ENCODE measurements around the gene NUAK1.

Gene NUAK1
- long read RNA-seq, donor 1, full-length matches to known transcripts: 2 of 2 reads
- long read RNA-seq, donor 1, partial matches to known transcripts: 0 of 2 reads
- long read RNA-seq, donor 1, other reads (novel, unspliced or antisense): 0 of 2 reads
- long read RNA-seq, donor 2, full-length matches to known transcripts: 2 of 2 reads
- long read RNA-seq, donor 2, partial matches to known transcripts: 0 of 2 reads
- long read RNA-seq, donor 2, other reads (novel, unspliced or antisense): 0 of 2 reads
- long read RNA-seq, donor 3, full-length matches to known transcripts: 3 of 3 reads
- long read RNA-seq, donor 3, partial matches to known transcripts: 0 of 3 reads
- long read RNA-seq, donor 3, other reads (novel, unspliced or antisense): 0 of 3 reads
- long read RNA-seq, donor 4: 0 reads
- long read RNA-seq, donor 5: 0 reads
- long read RNA-seq, donor 6, full-length matches to known transcripts: 1 of 1 reads
- long read RNA-seq, donor 6, partial matches to known transcripts: 0 of 1 reads
- long read RNA-seq, donor 6, other reads (novel, unspliced or antisense): 0 of 1 reads
- long read RNA-seq, donor 7, full-length matches to known transcripts: 4 of 4 reads
- long read RNA-seq, donor 7, partial matches to known transcripts: 0 of 4 reads
- long read RNA-seq, donor 7, other reads (novel, unspliced or antisense): 0 of 4 reads
- long read RNA-seq, donor 8, full-length matches to known transcripts: 5 of 5 reads
- long read RNA-seq, donor 8, partial matches to known transcripts: 0 of 5 reads
- long read RNA-seq, donor 8, other reads (novel, unspliced or antisense): 0 of 5 reads

GRCh38 chr12:106138633-106139421 lies at the start of gene NUAK1:
Gene NUAK1 (minus strand): TSS chr12:106138954. CDS start chr12:106138653, 301 bp downstream.
- DNase-seq: peak; percentile 90

GRCh38 chr12:106188256-106188655 lies 49.5 kb upstream of the NUAK1 start:
- DNase-seq: peak; percentile 16

GRCh38 chr12:106187842-106188241 lies 49.1 kb upstream of the NUAK1 start:
- DNase-seq: no peak

GRCh38 chr12:106187155-106187789 lies 48.5 kb upstream of the NUAK1 start:
- no peak for DNase-seq

DNA sequence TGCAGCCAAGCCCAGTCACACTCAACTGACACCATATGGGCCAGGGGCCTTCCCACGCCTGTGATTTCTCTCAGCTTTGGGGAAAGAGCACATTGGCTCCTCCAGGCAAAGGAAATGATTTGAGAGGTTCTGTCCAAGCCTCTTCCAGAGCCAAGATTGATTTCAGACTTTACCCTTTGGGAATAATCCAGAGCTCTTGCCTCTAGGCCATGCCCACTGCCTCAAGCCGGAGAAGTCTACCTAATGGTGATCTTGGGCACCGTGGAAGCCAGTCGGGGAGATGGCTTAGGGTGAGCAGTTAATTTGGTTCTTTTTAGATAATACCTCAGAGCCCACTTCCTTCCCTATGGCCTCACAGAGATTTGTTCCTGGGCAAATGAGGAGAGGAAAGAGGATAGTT lies 45.0 kb upstream of the NUAK1 start:
- no peak for DNase-seq

- no peak for DNase-seq
Measured at GRCh38 chr12:106181401-106182114, 42.8 kb upstream of the NUAK1 start.

GRCh38 chr12:106179086-106179485 lies 40.3 kb upstream of the NUAK1 start:
- peak; percentile 15 for DNase-seq

DNA sequence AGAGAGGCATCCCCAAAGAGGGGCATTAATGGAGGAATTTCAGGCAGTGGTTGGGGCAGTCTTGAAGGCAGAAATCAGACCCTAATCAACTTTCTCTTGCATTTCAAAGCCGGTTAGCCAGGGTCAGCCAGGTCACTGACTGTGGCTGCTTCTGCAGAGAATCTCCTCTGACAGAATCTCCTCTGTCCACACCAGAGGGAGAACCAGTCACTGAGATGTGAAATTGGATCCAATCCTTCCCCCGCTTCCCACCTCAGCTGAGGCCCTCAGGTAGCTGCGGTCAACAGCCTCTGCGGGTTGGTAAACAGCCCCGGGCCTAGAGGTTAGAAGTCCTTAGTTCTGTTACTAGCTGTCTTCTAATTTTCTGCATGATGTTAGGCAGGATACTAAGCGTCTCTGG lies 39.8 kb upstream of the NUAK1 start:
- peak; percentile 27 for DNase-seq

GRCh38 chr12:106176560-106176959 lies 37.8 kb upstream of the NUAK1 start:
- no peak for DNase-seq

DNA sequence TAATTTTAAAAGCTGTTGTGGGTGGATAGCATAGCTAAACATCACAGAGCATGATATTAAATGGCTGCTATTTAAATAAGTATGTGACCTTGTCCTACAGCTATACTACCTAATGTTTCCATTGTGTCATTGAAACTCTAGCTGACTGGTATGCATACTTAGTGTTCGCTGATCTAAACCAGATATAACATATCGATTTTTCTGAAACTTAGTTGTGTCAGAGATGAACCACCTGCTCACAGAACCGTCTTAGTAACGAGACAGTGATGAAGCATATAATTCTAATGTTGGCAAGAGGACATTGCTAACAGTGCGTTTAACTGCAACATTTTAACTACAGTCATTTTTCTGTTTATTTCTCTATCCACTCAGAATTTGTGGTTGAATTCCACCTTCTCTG lies 36.1 kb upstream of the NUAK1 start:
- DNase-seq: no peak

GRCh38 chr12:106173442-106173841 lies 34.7 kb upstream of the NUAK1 start:
- no peak for DNase-seq

- no peak for DNase-seq
Measured at GRCh38 chr12:106171117-106171750, 32.5 kb upstream of the NUAK1 start.

GRCh38 chr12:106170285-106170684 lies 31.5 kb upstream of the NUAK1 start:
- no peak for DNase-seq

DNA sequence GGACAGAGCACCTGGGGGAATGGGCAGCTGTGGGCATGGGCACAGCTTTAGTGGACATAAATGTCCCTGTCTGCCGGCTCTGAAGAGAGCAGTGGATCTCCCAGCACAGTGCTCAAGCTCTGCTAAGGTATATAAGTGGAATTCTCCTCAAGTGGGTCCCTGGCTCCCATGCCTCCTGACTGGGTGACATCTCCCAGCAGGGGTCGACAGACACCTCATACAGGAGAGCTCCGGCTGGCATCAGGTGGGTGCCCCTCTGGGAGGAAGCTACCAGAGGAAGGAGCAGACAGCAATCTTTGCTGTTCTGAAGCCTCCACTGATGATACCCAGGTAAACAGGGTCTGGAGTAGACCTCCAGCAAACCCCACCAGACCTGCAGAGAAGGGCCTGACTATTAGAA lies 25.0 kb upstream of the NUAK1 start:
- no peak for DNase-seq

- DNase-seq: no peak
Measured at GRCh38 chr12:106161491-106161890, 22.7 kb upstream of the NUAK1 start.

DNA sequence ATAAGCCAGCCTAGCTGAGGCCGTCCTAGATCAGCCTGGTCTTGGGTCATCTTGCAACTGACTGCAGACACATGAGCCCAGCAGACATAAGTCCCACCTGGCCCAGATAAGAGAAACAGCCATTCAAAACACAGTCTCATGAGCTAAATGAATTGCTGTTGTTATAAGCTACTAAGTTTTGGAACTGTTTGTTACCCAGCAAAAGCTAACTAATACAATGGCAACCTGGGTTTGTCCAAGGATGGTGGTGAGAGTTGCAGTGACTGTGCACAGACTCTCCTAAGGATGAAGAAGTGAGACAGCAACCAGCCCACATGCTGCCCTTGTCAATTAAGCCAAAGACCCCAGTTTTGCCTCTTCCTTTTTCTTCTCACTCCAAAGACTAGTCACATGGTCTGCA lies 22.2 kb upstream of the NUAK1 start:
- DNase-seq: no peak

GRCh38 chr12:106157802-106158201 lies 19.0 kb upstream of the NUAK1 start:
- no peak for DNase-seq

- DNase-seq: peak; percentile 28
Measured at GRCh38 chr12:106154751-106155273, 16.1 kb upstream of the NUAK1 start.

GRCh38 chr12:106152334-106152733 lies 13.6 kb upstream of the NUAK1 start:
- no peak for DNase-seq

- DNase-seq: no peak
Measured at GRCh38 chr12:106150555-106150954, 11.8 kb upstream of the NUAK1 start.
